Measurements from ENCODE around the gene PGP.

- TF ChIP-seq, protein P1, sequence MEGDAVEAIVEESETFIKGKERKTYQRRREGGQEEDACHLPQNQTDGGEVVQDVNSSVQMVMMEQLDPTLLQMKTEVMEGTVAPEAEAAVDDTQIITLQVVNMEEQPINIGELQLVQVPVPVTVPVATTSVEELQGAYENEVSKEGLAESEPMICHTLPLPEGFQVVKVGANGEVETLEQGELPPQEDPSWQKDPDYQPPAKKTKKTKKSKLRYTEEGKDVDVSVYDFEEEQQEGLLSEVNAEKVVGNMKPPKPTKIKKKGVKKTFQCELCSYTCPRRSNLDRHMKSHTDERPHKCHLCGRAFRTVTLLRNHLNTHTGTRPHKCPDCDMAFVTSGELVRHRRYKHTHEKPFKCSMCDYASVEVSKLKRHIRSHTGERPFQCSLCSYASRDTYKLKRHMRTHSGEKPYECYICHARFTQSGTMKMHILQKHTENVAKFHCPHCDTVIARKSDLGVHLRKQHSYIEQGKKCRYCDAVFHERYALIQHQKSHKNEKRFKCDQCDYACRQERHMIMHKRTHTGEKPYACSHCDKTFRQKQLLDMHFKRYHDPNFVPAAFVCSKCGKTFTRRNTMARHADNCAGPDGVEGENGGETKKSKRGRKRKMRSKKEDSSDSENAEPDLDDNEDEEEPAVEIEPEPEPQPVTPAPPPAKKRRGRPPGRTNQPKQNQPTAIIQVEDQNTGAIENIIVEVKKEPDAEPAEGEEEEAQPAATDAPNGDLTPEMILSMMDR (conservative IDR thresholded peaks at IDR 0.05 in 1 of 2, IDR thresholded peaks at IDR 0.05 in 1 of 2; ENCODE audit: extremely low read depth in 1 of 2, insufficient read depth in 1 of 2, low read depth in 1 of 2, low read length in 2 of 2) = no peak
- TF ChIP-seq EZH2 (IDR thresholded peaks at IDR 0.05; ENCODE audit: borderline replicate concordance, low read length) = no peak
Measured at GRCh38 chr16:2212362-2213324, 2.0 kb downstream of the PGP start.

Measured in mammary epithelial cell (primary cell).